Measurements from ENCODE around the gene CNTNAP2.
"Not testable (repeated sequence)": the region's sequence is repeated elsewhere in the genome, so short reads cannot be mapped to it uniquely, and the experiment has no call there.

CNTNAP2 gene

DNA sequence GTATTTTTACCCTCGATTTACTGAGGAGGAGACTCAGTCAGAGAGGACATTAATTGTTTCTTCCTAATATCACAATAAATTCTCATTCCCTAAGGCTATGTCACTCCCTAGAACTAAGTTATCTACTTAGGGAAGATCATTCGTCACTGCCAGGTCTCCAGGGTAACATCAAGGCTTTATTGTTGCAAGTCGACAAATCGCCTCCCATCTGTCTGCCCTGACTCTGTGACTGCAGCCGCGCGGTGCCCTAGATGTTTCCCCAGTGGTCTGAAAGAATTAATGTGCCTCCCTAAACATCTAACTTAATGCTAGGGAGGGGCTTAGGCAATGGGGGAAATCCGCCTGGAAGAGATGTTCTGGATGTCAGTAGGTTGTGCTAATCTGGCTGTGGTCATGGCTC is 1915.2 kb downstream of the CNTNAP2 start:
- in situ Hi-C loops (cut with HindIII; ENCODE audit: low pct_unique_long_range_greater_than_20kb, low sequenced_read_pairs), result no loop called here
- TF ChIP-seq JUND (IDR thresholded peaks at IDR 0.05; ENCODE audit: low read depth), result no peak
- no peak for DNase-seq (ENCODE audit: low read depth in 1 of 2, low spot score in 1 of 2)

DNA sequence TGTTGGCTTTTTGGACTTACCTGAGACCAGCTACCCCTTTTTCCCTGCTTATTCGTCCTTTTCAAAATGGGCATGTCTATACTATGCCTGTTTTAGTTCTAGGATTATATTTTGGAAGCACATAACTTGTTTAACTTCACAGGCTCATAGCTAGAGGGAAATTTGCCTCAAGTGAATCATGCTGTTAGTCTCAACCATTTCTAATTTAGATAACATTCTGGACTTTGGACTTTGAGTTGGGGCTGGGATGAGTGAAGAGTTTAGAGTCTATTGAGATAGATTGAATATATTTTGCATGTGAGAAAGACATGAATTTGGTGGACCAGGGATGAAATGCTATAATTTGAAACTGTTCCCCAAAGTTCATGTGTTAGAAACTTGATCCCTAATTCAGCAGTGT is 1919.3 kb downstream of the CNTNAP2 start:
- DNase-seq (ENCODE audit: low read depth in 1 of 2, low spot score in 1 of 2), result no peak
- in situ Hi-C loops (cut with HindIII; ENCODE audit: low pct_unique_long_range_greater_than_20kb, low sequenced_read_pairs), result no loop called here
- no peak for TF ChIP-seq JUND (IDR thresholded peaks at IDR 0.05; ENCODE audit: low read depth)

DNA sequence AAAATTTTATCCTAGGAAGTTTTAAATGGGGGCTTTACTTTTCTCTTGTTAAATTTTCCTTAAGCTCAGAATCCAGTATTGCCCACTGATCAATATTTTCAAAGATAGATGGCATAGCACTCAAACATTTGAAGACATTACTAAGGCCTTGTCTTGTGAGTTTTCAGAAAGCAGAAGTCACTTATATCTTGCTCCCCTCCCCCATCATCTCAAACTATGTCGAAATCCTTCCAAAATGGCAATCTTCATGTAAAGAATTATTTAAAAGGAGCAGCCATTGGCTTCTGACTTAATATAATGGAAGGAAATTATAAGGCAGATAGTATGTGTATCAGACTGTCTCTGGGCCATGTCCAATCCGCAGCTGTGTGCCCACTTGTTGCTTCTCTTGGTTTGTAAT is 1920.4 kb downstream of the CNTNAP2 start:
- no peak for TF ChIP-seq JUND (IDR thresholded peaks at IDR 0.05; ENCODE audit: low read depth)
- no peak for DNase-seq (ENCODE audit: low read depth in 1 of 2, low spot score in 1 of 2)
- in situ Hi-C loops (cut with HindIII; ENCODE audit: low pct_unique_long_range_greater_than_20kb, low sequenced_read_pairs), result no loop called here

DNA sequence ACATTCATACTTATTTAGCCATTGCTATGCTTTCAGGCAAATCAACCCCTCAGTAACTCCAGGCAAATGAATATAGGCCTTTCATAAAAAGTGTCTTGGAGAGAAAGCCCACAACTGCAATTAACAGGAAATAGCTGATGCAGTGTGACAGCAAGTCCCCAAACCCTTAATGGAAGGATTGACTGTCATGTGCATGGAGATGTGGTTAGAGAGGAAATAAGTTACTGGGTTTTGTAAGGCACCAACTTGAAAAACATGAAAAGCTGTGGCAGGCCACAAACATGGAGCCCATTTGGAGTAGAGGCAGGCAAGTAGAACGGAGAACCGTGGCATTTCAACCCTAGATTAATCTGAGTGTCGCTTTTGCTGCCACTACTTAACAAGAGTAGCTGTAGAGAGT is 1924.6 kb downstream of the CNTNAP2 start:
- DNase-seq (ENCODE audit: low read depth in 1 of 2, low spot score in 1 of 2), result no peak
- in situ Hi-C loops (cut with HindIII; ENCODE audit: low pct_unique_long_range_greater_than_20kb, low sequenced_read_pairs), result no loop called here
- no peak for TF ChIP-seq JUND (IDR thresholded peaks at IDR 0.05; ENCODE audit: low read depth)

DNA sequence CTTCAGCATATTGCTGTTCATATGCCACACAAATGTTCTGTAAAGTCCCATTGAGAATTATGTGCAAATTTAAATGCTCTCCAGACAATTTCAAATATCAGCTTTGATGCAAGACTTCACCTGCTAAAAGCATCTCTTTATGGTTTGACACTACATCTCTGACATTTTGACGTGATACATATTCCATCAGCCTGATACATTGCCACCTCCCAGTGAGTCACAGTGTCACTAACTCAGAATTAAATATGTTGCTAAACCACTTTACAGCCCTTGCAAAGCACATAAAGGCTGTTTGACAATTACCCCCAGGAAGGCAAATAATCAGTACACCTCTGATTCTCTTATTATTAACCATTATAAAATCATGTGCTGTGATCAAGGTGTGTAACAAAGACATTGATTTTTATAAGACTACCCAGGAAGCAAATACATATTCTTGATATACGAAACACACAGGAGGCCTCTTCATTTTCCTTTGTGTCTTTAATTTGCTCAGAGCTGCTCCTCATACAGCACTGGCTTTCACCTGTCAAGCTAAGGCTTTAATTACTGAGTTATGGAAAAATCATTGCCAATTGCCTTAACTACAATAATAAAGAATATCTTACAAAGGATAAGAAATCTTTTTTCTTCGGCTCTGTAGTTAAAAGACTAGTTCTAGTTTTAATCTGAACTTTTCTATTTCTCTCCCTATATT is 1926.5 kb downstream of the CNTNAP2 start:
- in situ Hi-C loops (cut with HindIII; ENCODE audit: low pct_unique_long_range_greater_than_20kb, low sequenced_read_pairs), result no loop called here
- no peak for DNase-seq (ENCODE audit: low read depth in 1 of 2, low spot score in 1 of 2)
- no peak for TF ChIP-seq JUND (IDR thresholded peaks at IDR 0.05; ENCODE audit: low read depth)

DNA sequence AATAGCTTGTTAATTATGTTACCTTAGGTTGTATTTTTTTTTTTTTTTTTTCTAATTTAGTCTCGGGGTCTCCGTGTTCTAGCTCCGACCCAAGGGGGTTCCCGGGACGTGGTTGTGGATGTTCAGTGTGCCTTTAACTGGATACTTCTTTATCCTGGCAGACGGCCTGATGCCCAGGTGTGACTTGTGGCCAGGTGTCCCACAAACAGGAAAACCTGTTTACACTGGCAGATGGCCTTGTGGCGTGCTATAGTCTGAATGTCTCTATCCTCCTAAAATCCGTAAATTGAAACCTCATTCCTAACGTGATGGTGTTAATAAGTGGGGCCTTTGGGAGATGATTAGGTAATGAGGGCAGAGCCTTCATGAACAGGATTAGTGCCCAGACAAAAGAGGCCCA is 1927.6 kb downstream of the CNTNAP2 start:
- no peak for TF ChIP-seq JUND (IDR thresholded peaks at IDR 0.05; ENCODE audit: low read depth)
- in situ Hi-C loops (cut with HindIII; ENCODE audit: low pct_unique_long_range_greater_than_20kb, low sequenced_read_pairs), result no loop called here
- peak in 1 of 2 experiments; percentile 20 for DNase-seq (ENCODE audit: low read depth in 1 of 2, low spot score in 1 of 2)

DNA sequence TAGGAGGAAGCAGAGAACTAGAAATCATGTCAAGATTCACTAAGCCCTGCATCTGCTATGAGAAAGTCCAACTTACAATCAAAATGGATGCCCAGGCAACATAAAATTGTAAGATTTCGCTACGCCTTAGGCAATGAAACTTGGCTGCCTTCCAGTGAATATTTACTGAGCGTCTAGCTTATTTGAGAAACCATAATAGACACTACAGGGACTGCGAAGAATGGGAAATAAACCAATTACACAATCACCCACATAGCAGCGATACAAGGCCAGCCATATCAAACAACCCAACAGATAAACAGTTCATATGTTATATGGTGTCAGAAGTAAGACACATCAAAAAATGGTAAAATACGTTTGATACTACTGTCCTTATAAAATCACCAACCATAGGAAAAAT is 1928.9 kb downstream of the CNTNAP2 start:
- DNase-seq (ENCODE audit: low read depth in 1 of 2, low spot score in 1 of 2), result peak in 1 of 2 experiments; percentile 30
- no peak for TF ChIP-seq JUND (IDR thresholded peaks at IDR 0.05; ENCODE audit: low read depth)
- in situ Hi-C loops (cut with HindIII; ENCODE audit: low pct_unique_long_range_greater_than_20kb, low sequenced_read_pairs), result no loop called here

DNA sequence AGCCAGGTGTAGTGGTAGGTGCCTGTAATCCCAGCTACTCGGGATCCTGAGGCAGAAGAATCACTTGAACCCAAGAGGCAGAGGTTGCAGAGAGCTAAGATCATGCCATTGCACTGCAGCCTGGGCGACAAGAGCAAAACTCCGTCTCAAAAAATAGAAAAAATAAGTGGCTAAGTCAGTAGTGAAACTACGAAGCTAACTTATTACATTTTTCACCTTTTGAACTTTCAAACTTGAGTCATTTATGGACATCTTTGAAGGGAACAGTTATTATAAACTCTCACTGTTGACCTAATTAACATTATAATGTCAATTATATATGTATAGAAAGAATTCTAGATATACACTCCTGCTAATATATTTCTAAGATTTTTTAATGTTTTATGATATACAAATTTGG is 1932.5 kb downstream of the CNTNAP2 start:
- no peak for DNase-seq (ENCODE audit: low read depth in 1 of 2, low spot score in 1 of 2)
- in situ Hi-C loops (cut with HindIII; ENCODE audit: low pct_unique_long_range_greater_than_20kb, low sequenced_read_pairs), result no loop called here
- no peak for TF ChIP-seq JUND (IDR thresholded peaks at IDR 0.05; ENCODE audit: low read depth)

DNA sequence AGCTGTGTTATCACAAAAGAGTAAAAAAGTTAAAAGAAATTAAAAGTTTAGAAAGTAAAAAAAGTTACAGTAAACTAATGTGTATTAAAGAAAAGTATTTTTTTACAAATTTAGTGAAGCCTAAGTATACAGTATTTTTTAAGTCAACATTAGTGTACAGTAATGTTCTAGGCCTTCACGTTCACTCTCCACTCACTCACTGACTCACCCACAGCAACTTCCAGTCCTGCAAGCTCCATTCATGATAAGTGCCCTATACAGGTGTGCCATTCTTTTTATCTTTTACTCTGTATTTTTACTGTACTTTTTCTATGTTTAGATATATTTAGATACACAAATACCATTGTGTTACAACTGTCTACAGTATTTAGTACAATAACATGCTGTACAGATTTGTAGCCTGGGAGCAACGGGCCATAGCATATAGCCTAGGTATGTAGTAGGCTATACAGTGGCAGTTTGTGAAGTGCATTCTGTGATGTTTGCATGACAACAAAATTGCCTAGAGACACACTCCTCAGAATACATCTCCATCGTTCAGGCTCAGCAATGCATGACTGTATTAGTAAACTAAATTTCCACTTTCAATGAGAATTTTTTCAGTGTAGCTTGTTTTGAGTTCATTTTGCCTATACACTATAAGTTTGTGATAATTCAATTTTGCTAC is 1934.0 kb downstream of the CNTNAP2 start:
- no peak for TF ChIP-seq JUND (IDR thresholded peaks at IDR 0.05; ENCODE audit: low read depth)
- in situ Hi-C loops (cut with HindIII; ENCODE audit: low pct_unique_long_range_greater_than_20kb, low sequenced_read_pairs), result no loop called here
- DNase-seq (ENCODE audit: low read depth in 1 of 2, low spot score in 1 of 2), result no peak

DNA sequence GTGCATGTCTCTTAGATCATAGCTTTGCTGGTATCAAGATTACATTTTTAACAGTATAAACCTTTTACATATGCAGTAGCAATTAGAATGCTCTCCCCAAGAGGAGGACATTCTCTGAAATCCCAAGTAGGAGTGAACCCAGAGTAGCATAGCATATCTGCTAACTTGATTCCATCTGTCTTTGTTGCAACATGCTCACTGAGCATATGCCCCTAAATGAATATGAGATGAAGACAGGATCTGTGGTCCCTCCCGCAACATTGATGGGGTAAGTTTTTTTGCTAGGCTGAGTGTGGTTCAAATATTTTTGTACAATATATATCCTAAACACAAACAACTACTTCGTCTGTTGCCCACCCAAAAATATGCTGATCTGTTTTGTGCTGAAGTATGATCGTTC is 1939.8 kb downstream of the CNTNAP2 start:
- no peak for DNase-seq (ENCODE audit: low read depth in 1 of 2, low spot score in 1 of 2)
- in situ Hi-C loops (cut with HindIII; ENCODE audit: low pct_unique_long_range_greater_than_20kb, low sequenced_read_pairs), result no loop called here

DNA sequence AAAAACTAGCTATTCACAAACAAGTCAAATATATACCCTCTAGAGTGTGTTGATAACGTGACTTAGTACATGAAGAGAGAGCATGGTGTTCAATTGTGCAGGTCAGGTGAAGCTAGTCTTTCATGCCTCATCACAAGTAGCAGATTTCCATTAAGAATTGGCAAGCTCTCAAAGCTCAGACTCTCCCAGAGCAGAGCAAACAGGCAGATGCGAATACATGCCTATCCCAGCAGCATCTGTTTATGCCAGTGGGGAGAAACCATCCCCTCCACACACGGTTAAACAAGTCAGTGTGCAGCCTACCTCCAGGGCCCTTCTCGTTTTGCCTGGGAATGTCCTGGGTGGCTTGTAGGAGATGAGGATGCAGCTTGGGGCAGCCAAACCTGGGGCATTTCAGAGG is 1941.5 kb downstream of the CNTNAP2 start:
- in situ Hi-C loops (cut with HindIII; ENCODE audit: low pct_unique_long_range_greater_than_20kb, low sequenced_read_pairs), result no loop called here
- no peak for TF ChIP-seq JUND (IDR thresholded peaks at IDR 0.05; ENCODE audit: low read depth)
- no peak for DNase-seq (ENCODE audit: low read depth in 1 of 2, low spot score in 1 of 2)

More for the DNA sequence above, 1939.8 kb downstream of the CNTNAP2 start:
- no peak for TF ChIP-seq JUND (IDR thresholded peaks at IDR 0.05; ENCODE audit: low read depth)

DNA sequence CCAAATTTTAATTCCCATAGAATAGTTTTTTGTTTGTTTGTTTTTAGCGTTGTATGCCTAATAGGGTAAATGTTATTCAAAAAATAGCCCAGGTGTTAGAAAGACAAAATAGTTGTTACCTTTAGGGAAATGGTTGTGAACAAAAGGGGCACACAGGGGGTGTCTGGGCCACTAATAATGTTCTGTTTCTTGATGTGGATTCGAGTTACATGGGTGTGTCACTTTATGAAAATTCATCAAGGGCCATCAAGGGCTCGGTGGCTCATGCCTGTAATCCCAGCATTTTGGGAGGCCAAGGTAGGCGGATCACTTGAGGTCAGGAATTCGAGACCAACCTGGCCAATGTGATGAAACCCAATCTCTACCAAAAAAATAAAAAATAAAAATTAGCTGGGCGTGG is 1942.2 kb downstream of the CNTNAP2 start:
- DNase-seq (ENCODE audit: low read depth in 1 of 2, low spot score in 1 of 2), result no peak
- no peak for TF ChIP-seq JUND (IDR thresholded peaks at IDR 0.05; ENCODE audit: low read depth)
- in situ Hi-C loops (cut with HindIII; ENCODE audit: low pct_unique_long_range_greater_than_20kb, low sequenced_read_pairs), result no loop called here

DNA sequence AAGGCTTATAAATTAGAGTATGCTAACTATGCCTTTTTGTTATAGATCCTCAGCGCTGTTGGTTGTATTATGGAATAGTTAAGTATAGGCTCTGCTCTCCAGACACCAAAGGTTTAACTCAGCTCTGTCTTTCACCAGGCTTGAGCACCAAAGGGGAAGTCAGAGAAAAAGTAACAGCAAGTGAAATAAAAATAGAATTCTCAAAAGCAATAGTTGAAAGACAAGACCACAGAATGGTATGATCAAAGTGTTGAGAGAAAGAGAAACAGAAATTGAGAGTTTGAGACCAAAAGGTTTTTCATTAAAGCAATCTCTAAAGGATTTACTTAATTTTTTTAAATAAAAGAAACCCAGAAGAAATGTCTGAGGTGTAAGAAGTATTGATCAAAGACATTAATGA is 1944.1 kb downstream of the CNTNAP2 start:
- in situ Hi-C loops (cut with HindIII; ENCODE audit: low pct_unique_long_range_greater_than_20kb, low sequenced_read_pairs), result no loop called here
- no peak for DNase-seq (ENCODE audit: low read depth in 1 of 2, low spot score in 1 of 2)

DNA sequence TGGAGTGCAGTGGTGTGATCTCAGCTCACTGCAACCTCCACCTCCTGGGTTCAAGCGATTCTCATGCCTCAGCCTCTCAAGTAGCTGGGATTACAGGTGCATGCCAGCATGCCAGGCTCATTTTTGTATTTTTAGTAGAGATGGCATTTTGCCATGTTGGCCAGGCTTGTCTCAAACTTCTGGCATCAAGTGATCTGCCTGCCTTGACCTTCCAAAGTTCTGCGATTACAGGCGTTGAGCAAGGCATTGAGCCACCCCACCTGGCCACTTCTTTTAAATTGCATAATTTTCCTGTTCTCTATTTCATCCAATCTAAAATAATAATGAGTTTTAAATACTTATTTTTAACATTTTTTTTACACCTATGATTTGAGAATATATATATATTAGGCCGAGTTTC is 1961.5 kb downstream of the CNTNAP2 start:
- in situ Hi-C loops (cut with HindIII; ENCODE audit: low pct_unique_long_range_greater_than_20kb, low sequenced_read_pairs); DNase-seq (ENCODE audit: low read depth in 1 of 2, low spot score in 1 of 2): not testable (repeated sequence)

More for the DNA sequence above, 1944.1 kb downstream of the CNTNAP2 start:
- TF ChIP-seq JUND (IDR thresholded peaks at IDR 0.05; ENCODE audit: low read depth), result no peak

Data from T47D (cell line).